GM19468 (cell line): ENCODE measurements around the gene CACNA2D3.

Experiments used
- ATAC-seq: cut with Tn5 transposase; IDR thresholded peaks from one replicate; pipeline ENCODE4 v1.9.1; 2021; ENCODE audit warnings: mild to moderate bottlenecking, moderate library complexity, moderate number of reproducible peaks; ENCODE audit not compliant: unreplicated experiment; ENCODE audit errors: extremely low read depth

The CACNA2D3 gene

DNA sequence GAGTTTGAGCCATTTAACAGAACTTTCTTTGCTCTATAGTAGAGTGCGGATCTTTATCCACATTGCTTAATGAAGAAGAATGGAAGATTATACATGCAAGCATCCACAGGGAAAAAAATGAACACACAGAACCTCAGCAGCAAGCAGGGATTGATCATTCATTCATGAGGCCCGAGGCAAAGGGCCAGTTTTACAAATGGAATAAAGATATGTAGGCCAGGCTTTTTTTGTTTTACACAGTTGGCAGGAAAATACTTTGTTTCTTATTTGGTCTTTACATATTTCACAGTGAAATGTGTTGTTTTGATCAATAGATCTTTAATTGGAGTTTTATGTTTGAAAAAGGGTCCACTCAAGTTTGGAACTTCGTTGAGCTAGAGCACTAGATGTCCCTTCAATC, 688.0 kb downstream of the CACNA2D3 start:
- ATAC-seq: no peak

DNA sequence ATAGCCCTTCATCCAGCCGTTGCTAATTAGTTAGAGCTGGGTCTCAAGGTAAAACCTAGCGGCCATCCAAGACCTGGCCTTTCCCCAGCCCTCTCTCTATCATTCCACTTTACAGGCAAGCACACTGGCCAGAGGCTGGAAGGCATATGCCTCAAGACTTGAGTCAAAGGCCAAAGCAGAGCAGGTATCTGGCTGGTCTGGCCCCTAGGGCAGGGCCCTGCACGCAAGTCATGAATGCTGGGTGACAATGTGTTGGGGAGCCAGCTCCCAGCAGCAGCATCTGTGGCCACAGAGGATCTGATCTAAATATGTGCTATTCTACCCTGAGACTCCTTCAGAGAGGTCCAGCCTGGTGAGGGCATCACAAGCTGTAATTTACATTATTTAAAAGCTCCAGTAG, 691.9 kb downstream of the CACNA2D3 start:
- no peak for ATAC-seq

DNA sequence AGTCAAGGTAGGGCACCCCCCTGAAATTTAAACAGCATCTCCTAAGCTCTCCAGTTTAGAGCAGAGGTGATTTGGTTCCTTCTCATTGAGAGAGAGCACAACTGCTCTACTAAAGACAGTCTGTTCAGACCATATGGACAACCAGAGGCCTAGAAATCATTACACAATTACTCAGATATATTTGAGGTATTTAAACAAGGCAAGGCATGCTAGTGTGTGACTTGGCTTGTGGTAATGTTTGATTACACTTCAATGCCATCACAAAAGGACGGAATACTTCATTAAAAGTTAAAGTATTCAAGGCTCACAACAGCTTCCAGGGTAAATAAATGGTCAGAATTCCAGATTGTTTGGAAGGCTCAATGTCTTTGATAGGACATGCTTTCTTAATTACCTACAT, 695.3 kb downstream of the CACNA2D3 start:
- no peak for ATAC-seq

DNA sequence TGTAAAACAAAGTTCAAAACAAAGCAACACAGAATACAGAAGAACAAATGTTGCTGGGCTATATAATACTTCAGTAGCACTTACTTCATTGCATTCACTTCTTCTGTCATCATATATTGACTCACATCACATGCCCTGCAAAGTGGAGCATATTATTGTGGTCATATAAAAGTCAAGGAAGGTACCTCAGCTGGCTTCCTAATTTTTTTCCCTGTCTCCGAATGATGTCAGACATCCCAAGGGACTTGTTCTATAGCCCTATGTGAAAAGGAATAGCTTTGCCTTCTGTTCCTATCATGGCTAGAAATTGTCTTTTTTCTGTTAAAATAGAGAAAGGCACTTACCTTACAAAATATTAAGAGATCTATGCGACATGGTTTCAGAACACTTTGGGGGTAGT, 696.1 kb downstream of the CACNA2D3 start:
- ATAC-seq: no peak

DNA sequence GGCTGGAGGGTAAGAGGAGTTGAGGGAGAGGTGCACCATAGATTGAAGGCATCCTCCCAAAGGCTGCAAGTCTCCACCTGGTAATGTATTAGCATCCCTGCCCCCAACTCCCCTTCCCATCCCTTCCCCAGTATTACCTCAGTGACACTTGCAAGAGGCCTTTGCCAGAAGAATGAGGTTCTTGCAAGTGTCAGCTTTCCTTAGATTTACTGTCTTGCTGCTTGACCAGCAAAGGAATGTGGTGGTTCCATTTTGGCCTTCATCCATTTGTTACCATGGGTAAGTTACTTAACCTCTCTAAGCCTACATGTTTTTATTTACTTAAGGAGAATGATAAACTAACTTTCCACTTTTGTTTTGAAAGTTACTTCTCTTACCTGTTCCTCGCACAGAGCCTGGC, 696.6 kb downstream of the CACNA2D3 start:
- no peak for ATAC-seq

DNA sequence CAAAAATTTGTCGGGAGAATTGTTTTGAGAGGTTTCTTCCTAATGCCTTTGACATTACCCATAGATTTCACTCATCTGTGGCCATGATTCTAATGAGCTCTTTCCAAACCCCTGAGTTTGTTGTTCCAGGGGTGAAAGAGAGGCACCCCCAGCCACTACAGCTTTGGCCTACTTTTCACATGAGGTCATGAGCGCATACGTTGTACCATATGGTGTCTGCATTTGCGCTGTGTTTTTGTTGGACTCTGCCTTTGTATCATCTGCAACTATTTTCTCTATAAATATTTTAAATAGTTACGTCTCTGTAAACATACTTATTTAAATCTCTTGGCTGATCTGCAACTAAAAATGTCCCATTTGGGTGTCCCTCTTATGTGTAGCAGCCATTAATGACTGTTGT, 697.6 kb downstream of the CACNA2D3 start:
- no peak for ATAC-seq

DNA sequence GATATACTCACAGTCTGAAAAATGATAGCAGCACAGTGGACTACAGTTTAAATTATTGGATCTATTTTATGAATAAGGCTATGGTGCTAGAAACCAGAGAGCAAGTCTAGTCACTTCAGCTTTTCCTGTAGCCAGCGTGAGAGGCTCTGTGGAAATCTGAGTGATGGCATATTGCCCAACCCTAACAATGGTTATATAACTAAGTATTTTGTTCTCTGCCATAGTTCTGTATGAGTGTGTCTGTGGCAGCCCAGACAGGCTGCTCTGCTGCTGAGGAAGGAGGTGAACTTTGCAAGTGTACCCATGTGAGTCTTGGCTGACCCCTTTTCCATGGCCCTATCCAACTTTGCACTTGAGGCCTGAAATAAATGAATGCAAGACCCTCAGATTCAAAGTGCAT, 699.9 kb downstream of the CACNA2D3 start:
- ATAC-seq: no peak

DNA sequence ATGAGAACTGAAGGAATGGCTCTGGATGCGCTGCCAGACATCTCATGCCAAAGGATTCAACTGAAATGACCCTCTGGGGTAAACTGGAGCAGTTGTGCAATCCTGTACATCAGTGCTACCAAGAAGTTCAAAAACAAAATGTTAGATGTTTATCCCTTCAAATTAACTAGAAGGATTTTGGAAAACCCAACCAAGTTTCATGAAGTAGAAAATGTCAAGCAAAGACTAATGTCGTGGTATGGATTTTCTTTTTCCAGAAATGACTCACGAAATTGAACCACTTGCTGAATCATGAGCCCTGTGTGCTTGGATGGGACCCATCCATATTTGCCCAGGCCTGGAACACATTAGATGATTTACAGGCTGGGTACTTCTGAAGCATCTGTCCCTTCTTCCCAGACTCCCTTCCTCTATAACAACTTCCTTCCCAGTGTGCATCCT, 703.9 kb downstream of the CACNA2D3 start:
- ATAC-seq: no peak

DNA sequence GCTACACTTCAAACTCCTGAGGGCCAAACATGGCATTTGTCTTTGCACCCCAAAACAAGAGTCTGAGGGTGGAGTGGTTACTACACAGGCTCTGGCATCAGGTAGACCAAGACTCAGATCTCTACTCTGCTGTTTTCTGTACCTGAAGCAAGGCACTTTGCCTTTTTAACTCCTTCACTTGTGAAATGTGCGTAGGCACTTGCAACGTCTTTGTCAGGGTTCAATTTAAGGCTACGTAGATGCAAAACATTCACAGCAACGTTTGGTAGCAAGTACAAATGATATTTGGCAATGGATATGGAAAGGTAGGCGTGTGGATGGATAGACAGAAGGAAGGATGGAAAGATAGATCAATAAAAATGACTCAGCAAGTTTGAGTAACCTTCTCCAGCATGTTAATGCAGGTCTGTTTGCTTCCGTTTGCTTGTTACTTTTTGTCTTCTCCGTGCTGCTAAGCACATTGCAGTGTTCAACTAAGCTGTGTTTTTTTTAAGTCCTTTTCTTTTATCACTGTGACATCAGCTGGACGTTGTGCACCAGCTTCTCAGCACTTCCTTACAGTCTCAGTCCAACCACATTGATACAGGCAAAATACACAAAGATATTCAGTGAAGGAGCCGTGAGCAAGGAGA, 704.8 kb downstream of the CACNA2D3 start:
- ATAC-seq: no peak

DNA sequence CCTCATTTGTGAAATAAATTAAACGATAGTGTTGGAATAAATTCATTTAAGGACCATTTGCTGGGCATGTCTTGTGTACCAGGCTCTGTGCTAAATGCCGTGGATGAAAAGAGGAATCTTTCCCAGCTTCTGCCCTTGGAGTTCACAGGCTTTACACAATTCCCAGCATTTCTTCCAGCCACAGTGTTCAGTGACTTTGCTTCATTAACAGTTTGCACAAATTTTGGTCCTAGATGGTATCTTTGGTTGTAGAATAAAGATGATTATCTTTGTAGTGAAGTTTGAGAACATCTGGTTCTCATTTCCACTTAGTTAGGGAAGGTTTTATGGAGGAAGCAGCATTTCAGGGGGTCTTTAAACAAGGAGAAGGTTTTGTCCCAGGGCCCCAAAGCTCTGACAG, 705.4 kb downstream of the CACNA2D3 start:
- no peak for ATAC-seq

DNA sequence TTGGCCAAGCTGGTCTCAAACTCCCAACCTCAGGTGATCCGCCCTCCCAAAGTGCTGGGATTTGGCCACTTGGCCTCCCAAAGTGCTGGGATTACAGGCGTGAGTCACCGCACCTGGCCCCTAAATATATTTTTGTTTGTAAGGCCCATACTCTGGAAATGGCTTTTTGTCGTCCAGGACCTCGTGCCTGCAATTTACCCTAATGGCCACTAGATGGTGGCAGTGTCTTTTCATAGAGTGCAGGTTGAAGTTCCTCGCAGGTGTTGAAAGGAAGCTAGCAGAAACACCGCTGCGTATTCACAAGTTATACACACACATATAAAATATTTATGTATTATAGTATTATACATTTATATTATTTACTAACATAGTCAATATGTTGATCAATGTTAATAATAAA, 708.3 kb downstream of the CACNA2D3 start:
- ATAC-seq: no peak

DNA sequence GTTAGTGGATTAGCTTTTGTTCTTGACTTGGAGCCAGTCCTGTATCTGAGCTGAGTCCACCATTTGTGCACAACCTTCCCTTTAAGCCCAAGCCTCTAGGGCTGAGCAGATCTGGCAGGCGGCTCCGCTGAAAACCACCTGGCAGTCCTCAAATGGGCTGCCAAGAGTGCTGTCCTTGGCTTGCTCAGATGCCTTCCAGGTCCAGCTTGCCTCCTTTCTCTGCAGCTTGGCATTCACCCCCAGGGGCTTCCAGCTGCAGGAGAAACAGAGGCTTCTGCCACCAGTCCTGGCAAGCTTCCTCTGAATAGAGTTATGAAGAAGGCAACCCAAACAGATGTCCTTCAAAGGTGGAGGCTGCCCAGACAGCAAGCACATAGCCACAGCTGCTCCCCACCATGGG, 708.8 kb downstream of the CACNA2D3 start:
- no peak for ATAC-seq

DNA sequence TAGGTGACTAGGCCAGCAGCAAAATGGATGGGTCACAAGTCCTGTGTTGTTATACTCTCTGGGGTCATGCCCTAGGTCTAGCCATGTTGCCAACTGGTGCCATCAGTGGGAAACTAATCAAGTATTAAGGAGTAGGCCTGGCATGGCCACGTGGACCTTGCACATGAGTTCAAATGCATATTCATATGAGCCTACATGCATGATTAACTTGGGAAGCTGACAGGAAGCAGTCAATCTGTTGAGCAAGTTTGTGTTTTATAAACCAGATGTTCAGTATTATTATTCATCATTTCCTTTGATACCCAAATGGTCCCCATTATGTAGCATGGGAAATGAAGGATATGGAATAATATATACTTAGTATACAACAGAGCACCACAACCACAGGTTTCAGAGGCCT, 710.5 kb downstream of the CACNA2D3 start:
- no peak for ATAC-seq

DNA sequence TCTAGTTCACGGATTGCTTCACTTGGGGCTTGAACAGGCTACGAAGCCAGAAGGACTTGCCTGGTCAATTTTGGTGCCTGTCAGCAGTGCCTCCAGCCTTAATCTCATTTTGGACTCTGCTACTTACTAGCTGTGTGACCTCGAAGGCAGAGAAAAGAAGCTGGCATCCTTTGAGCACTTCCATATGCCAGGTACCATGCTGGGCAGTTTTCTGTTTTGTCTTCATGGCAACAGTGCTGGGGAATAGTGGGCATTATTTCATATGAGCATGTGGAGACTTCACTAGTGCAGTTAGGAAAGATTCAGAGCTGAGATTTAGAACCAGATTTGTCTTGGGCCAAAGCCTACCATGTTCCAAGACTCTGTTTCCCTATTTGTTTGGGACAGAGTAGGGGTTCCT, 713.3 kb downstream of the CACNA2D3 start:
- ATAC-seq: no peak

DNA sequence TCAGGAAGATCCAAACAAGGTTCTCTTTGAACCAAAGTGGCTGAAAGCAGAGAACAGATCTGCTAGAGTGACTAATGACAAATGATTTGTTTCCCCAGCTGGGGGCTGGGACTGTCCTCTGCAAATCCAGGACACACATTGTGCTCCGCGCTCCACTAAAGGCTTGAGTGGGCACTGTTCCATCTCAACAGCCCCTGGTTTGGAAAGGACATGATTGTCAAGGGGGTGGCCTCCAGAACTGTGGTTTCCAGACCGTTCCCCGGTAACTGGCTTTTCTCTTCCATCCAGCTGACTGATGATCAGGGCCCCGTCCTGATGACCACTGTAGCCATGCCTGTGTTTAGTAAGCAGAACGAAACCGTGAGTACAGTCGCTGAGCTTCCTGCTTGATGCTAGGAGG, 714.5 kb downstream of the CACNA2D3 start:
- no peak for ATAC-seq

DNA sequence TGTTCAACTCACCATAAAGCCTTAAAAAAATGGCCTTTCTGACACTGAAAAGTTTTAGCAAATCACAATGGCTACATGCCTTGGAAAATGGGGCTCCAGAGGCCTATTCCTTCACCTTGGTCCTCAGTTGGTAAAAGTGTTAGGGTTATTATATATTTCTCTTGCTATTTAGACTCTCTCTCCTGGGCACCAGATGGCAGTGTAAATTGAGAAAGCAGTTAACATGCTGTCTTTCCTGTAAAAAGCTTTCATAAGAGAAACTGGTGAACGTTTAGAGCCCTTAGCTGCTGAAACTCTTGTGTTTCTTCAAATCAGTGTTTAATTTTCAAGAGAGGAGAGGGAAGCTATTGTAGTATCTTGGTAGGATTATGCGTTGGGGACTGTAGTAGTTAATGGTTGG, 715.6 kb downstream of the CACNA2D3 start:
- ATAC-seq: no peak

DNA sequence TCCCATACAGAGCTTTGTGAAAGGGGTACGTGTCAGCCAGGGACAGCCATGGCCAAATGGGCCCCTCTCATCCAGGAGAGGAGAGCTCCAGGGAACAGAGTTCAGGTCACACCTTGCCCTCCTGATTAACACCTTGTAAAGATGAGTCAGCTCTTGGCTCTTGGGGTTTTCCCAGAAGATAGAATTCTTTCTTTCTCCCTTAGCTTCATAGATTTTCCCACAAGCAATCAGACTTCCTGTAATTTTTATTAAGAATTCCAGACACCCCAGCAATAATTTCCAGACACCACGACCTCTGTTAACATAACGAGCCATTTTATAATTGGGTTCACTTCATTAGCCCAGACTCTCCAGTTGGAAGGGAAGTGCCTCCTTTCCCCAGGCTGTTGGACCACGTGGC, 719.1 kb downstream of the CACNA2D3 start:
- ATAC-seq: no peak

DNA sequence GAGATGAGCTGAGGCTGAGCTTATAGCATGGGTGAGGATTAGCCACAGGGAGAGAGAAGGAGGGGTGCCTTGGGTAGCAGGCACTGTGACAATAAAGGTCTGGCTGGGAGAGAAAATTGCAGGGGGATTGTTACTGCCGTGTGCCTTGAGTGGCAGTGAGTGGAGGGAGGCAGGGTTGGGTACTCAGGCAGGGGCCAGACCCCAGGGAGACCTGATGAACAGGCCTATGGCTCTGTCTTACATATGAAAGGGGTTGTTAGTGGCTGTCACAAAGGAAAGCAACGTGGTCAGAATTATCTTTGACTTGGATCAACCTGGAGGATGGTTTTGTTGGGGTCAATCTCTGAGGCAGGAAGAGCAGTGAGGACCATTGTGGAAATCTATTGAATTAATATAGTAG, 721.0 kb downstream of the CACNA2D3 start:
- no peak for ATAC-seq

DNA sequence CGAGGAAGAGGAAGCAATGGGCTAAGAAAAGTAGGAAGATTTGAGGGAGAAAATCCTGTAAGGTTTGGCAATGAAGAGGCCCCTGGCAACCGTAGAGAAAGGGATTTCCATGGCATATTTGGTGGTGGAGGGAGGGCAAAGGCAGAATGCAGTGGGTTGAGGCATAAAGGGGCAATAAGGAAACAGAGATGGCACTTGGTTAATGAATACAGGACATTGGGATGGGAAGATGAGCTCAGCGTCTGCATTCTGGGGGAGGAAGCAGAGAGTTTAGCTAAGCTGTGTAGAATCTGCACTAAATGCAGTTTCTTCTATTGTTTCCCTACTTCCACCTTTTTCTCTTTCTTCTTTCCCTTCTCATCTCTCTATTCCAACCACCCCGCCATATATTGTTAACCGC, 721.9 kb downstream of the CACNA2D3 start:
- no peak for ATAC-seq

DNA sequence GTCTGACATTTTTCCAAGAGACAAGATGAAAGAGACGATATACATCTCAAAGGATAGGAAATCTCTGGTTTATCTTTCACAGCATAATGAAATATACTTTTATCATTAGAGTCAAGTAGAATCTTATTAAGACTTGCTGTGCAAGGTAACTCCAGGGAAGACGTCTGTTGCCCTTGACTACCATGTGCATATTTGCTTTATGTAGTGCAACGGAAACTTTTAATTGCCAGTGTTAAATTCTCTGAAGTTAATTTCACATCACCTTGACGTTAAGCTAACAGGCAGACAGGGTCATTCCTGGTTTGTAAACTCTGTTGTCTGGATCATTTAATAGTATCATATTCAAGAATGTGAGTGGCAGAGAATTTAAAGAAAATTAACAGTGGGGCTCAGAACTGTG, 722.7 kb downstream of the CACNA2D3 start:
- ATAC-seq: no peak

DNA sequence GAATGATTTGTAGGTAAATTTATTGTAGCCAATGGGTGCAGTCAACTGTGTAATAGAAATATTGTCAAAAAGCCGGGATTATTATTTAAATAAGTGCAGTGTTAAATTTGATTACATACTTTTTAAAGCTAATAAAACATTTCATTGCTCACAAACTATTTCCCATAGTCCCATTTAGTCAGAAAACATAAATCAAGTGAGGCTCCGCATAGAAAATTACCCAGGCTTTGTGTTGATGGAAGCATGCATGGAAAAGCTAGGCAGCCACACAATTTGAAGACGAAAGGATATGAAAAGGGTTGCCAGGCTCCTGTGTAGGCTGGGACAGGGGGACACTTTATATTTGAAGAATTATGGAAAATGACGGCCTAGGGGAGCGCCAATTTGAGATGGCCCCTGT, 723.2 kb downstream of the CACNA2D3 start:
- no peak for ATAC-seq

DNA sequence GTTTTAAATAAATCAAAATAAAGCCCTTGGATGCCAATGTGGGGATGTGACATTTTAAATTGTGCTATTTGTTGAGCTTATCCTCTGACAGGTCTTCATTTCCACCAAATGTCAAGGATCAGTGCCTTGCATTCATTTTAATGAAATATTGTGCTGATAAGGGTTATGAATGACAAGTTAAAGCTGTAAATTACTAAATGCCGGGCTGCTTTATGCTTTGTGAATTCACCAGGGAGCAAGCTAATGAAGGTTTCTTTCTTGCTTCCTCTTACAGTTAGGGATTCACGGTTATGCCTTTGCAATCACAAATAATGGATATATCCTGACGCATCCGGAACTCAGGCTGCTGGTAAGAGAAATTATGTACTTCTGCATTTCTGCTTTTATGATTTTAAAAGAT, 723.8 kb downstream of the CACNA2D3 start:
- no peak for ATAC-seq

DNA sequence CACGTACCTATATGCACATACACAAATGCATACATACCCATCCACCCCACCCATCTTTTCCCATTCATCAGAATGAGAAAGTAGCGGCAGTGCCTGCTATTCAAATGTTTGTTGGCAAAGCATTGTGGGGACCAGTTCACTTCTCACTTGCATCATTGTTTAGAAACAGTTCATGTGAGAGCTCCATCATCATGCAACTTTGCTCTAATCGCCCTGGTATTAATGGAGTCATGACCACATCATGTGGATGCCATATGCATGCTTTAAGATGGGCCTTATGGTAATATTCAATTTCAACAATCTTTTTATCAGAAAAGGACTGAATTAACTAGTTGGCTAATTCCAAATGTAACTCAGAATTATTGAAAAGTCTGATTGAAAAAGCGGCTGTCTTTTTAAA, 725.0 kb downstream of the CACNA2D3 start:
- no peak for ATAC-seq
